ENCODE results near the gene CTR9.

DNA sequence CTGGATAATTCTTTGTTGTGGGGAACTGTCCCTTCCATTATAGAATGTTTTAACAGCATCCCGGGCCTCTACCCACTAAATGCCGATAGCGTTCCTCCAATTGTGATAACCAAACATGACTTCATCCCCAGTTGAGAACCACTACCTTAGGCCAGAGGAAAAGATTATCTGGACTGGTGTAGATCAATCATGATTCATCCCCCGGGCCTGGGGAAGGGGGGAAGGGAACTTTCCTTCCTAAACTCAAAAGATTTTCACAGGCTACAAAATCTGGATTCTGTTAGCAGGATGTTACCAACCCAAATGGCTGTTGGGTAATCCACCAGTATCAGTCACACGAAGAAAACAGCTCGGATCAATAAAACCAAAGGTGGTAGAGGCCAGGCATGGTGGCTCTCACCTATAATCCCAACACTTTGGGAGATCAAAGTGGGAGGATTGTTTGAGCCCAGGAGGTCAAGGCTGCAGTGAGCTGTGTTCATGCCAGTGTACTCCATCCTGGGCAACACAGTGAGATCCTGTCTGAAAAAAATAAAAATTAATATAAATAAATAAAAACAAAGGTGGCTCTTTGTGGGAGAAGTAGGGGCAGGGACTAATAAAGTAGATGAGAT is 10.1 kb downstream of the CTR9 start:
- TF ChIP-seq, protein P1, sequence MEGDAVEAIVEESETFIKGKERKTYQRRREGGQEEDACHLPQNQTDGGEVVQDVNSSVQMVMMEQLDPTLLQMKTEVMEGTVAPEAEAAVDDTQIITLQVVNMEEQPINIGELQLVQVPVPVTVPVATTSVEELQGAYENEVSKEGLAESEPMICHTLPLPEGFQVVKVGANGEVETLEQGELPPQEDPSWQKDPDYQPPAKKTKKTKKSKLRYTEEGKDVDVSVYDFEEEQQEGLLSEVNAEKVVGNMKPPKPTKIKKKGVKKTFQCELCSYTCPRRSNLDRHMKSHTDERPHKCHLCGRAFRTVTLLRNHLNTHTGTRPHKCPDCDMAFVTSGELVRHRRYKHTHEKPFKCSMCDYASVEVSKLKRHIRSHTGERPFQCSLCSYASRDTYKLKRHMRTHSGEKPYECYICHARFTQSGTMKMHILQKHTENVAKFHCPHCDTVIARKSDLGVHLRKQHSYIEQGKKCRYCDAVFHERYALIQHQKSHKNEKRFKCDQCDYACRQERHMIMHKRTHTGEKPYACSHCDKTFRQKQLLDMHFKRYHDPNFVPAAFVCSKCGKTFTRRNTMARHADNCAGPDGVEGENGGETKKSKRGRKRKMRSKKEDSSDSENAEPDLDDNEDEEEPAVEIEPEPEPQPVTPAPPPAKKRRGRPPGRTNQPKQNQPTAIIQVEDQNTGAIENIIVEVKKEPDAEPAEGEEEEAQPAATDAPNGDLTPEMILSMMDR (IDR thresholded peaks at IDR 0.05; ENCODE audit: low read depth, low read length, poor library complexity, severe bottlenecking), result no peak
- no peak for TF ChIP-seq EZH2phosphoT487 (IDR thresholded peaks at IDR 0.05; ENCODE audit: borderline replicate concordance, low read length)

Measured in DOHH2 (cell line).